Measurements from ENCODE around the gene SYT8.

DNA sequence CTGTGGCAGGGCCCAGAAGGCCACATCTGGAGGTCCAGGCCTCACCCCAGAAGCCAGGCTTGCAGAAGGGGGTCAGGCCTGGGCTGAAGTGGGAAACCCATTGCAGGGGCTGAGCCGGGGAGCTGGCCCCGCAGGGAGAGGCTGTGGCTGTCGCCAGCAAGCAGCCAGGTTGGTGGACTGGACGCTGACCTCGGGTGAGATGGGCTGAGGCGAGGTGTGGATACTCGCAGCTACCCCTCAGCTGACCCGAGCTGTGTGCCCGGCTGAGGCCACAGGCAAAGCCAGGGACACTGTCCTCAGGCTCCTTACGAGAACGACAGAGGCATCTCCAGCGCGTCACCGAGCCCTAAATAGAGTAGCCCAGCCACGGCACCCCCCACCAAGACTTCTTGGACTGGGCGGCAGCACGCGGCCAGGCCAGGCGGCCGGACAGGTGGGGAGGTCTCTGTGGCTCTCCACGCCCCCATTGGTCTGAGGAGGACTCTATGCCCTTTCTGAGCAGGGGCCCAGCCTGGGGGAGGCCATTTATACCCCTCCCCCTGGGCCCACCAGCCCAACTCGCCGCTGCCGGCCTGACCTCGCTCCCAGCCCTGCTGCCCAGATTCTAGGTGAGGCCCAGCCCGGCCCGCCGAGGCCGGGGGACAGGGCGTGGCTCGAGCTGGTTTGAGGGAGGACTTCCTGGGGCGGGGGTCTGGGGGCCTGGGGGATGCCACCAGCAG lies 3.8 kb downstream of the SYT8 start, which contains the start of gene TNNI2:
- TF ChIP-seq, protein P1, sequence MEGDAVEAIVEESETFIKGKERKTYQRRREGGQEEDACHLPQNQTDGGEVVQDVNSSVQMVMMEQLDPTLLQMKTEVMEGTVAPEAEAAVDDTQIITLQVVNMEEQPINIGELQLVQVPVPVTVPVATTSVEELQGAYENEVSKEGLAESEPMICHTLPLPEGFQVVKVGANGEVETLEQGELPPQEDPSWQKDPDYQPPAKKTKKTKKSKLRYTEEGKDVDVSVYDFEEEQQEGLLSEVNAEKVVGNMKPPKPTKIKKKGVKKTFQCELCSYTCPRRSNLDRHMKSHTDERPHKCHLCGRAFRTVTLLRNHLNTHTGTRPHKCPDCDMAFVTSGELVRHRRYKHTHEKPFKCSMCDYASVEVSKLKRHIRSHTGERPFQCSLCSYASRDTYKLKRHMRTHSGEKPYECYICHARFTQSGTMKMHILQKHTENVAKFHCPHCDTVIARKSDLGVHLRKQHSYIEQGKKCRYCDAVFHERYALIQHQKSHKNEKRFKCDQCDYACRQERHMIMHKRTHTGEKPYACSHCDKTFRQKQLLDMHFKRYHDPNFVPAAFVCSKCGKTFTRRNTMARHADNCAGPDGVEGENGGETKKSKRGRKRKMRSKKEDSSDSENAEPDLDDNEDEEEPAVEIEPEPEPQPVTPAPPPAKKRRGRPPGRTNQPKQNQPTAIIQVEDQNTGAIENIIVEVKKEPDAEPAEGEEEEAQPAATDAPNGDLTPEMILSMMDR (IDR thresholded peaks at IDR 0.05): no peak
- TF ChIP-seq POLR2A (IDR thresholded peaks at IDR 0.05) (no peak), POLR2AphosphoS5 (IDR thresholded peaks at IDR 0.05; ENCODE audit: insufficient read depth in 1 of 2, low read depth in 1 of 2) (no peak)

Data from vagina (tissue), 2 donors.